ENCODE data around the gene HOXA3. TPM values are rescaled to one million over a fixed set of nuclear protein-coding genes. Genes with fewer than 3 reads are reported as not detected.

HOXA3 gene
- total RNA-seq, 1 experiment from 2014 or later: 50.5 TPM

DNA sequence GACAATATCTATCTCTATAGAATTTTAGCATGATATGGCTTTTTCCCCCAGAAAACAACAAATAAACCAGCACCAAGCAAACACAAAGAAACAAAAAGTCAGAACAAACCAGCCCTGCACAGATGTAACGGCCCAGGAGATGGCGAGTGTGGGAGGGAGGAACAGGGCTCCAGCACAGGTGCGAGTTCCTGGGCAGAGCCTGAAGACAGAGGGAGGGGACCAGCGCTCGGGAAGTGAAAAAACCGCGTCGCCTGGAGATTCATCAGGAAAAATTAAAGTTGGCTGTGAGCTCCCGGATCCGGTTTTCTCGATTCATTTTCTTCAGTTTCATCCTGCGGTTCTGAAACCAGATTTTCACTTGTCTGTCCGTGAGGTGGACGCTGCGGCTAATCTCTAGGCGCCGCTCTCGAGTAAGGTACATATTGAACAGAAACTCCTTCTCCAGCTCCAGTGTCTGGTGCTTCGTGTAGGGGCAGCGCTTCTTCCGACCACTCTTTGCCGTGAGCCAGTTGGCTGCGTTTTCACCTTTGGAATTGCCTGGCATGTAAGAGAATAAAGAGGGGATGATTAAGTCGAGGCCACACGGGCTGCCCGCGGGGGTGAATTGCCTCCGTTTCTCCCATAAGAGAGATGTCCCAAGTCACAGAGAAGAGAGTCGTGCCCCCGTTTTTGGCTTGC lies 19.4 kb upstream of the HOXA3 start:
- POLR2A ChIA-PET (ENCODE audit: unreplicated experiment): interaction anchor here (0.6 kb wide), 1 partner anchor 637 kb away, joined by 4 read pairs; no protein-coding TSS in a partner anchor
- no peak overlapping the region for H3K4me2 ChIP-seq
- H3K9me3 ChIP-seq (ENCODE audit: insufficient read depth, low read depth): no peaks in the 10 kb centered on the region
- no peaks in the 10 kb centered on the region for H3K9me2 ChIP-seq (ENCODE audit: insufficient read depth)
- H3K79me2 ChIP-seq (ENCODE audit: low read depth): no peaks in the 10 kb centered on the region
- H3K27ac ChIP-seq: no peak overlapping the region
- no peak for DNase-seq
- H2AFZ ChIP-seq: no peak overlapping the region
- no TSS peak for BruUV-seq (replicated peaks)
- H3F3A ChIP-seq (ENCODE audit: insufficient read depth, low read depth): peaks cover 21% of the 10 kb centered on the region
- intact Hi-C loops (cut with micrococcal nuclease; ENCODE audit: unreplicated experiment): no loop called here
- H3K4me3 ChIP-seq: no peak overlapping the region
- CTCF ChIA-PET: no interaction called here
- TF ChIP-seq, protein P1, sequence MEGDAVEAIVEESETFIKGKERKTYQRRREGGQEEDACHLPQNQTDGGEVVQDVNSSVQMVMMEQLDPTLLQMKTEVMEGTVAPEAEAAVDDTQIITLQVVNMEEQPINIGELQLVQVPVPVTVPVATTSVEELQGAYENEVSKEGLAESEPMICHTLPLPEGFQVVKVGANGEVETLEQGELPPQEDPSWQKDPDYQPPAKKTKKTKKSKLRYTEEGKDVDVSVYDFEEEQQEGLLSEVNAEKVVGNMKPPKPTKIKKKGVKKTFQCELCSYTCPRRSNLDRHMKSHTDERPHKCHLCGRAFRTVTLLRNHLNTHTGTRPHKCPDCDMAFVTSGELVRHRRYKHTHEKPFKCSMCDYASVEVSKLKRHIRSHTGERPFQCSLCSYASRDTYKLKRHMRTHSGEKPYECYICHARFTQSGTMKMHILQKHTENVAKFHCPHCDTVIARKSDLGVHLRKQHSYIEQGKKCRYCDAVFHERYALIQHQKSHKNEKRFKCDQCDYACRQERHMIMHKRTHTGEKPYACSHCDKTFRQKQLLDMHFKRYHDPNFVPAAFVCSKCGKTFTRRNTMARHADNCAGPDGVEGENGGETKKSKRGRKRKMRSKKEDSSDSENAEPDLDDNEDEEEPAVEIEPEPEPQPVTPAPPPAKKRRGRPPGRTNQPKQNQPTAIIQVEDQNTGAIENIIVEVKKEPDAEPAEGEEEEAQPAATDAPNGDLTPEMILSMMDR (conservative IDR thresholded peaks at IDR 0.05): no peak
- no peak for TF ChIP-seq EZH2 (IDR thresholded peaks at IDR 0.05; ENCODE audit: low read depth)
- peaks cover 20% of the 10 kb centered on the region for H3K4me1 ChIP-seq (replicated peaks; ENCODE audit: insufficient read depth)
- no peaks in the 10 kb centered on the region for H3K27me3 ChIP-seq (ENCODE audit: insufficient read depth, low read depth)
- H4K20me1 ChIP-seq (ENCODE audit: insufficient read depth): no peaks in the 10 kb centered on the region
- H3K36me3 ChIP-seq (ENCODE audit: low read depth): no peaks in the 10 kb centered on the region

DNA sequence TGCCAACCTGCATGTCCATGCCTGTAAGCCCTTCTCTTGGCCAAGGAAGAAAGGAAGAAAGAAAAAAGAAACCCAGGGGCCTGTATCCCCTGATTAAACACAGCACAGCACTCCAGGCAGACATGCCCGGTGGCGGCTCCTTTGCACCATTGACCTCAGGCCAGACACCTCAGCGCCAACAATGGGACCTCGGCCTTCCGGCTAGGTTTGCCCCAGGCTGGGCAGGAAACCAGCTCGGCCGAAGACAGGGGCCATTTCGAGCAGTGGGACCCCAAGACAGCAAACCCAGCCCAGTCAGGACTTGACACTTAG lies 18.9 kb upstream of the HOXA3 start:
- no peak for TF ChIP-seq EZH2 (IDR thresholded peaks at IDR 0.05; ENCODE audit: low read depth)
- TF ChIP-seq, protein P1 (conservative IDR thresholded peaks at IDR 0.05): no peak
- intact Hi-C loops (cut with micrococcal nuclease; ENCODE audit: unreplicated experiment): no loop called here
- Histone ChIP-seq H4K20me1 (ENCODE audit: insufficient read depth) (no peaks in the 10 kb centered on the region), H3K9me2 (ENCODE audit: insufficient read depth) (no peaks in the 10 kb centered on the region), H3K4me2 (no peak overlapping the region), H3K4me3 (no peak overlapping the region), H3F3A (ENCODE audit: insufficient read depth, low read depth) (peaks cover 21% of the 10 kb centered on the region), H3K79me2 (ENCODE audit: low read depth) (no peaks in the 10 kb centered on the region), H3K9me3 (ENCODE audit: insufficient read depth, low read depth) (no peaks in the 10 kb centered on the region), H2AFZ (no peak overlapping the region), H3K27ac (no peak overlapping the region), H3K4me1 (replicated peaks; ENCODE audit: insufficient read depth) (peaks cover 20% of the 10 kb centered on the region), H3K27me3 (ENCODE audit: insufficient read depth, low read depth) (no peaks in the 10 kb centered on the region), H3K36me3 (ENCODE audit: low read depth) (no peaks in the 10 kb centered on the region)
- ChIA-PET POLR2A (ENCODE audit: unreplicated experiment) (interaction anchor here (0.6 kb wide), 1 partner anchor 638 kb away, joined by 4 read pairs; no protein-coding TSS in a partner anchor), CTCF (no interaction called here)
- no TSS peak for BruUV-seq (replicated peaks)
- no peak for DNase-seq

DNA sequence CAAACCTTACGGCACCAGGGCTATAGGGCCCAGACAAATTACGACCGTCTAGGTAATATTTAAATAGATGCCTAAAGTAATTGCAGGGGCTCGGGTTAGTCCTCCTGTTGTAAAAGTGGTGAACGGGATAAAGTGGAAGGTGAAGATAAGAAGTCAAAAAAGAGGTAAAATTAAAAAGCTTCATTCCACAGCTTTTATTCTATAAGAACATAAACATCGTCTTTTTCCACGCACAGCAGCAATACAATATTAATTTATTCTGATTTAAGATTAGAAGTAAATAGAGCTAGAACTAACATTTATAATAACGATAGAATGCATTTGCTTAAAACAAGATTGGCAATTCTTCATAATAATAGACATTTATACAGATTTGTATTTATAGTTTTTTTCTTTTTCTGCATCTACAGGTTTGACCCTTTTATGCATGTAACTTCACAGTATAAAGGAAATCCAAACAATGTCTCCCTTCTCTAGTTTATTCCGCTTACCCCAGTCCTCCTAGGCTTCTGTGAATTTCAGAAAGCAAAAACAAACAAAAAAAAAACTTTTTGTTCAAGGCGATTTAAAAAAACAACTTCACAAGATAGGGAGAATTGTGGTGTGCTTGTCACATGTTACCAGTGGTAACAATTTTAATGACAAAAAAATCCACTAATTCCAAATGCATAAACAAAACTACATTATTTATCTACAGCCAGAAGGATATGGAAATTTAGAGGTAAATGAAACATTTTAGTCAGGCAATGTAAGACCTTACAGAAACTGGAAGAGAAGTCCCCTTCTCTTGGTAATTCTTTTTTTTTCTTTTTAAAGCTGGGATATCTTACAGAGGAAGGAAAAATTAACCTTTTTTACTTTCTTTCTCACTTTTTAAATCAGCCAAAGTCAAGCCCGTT lies 18.3 kb upstream of the HOXA3 start:
- Histone ChIP-seq H3K4me1 (replicated peaks; ENCODE audit: insufficient read depth) (peaks cover 20% of the 10 kb centered on the region), H3K4me2 (peak overlapping the region; percentile 100), H2AFZ (peak overlapping the region; percentile 94), H3K27me3 (ENCODE audit: insufficient read depth, low read depth) (no peaks in the 10 kb centered on the region), H3F3A (ENCODE audit: insufficient read depth, low read depth) (peaks cover 21% of the 10 kb centered on the region), H3K27ac (no peak overlapping the region), H3K79me2 (ENCODE audit: low read depth) (no peaks in the 10 kb centered on the region), H4K20me1 (ENCODE audit: insufficient read depth) (no peaks in the 10 kb centered on the region), H3K9me3 (ENCODE audit: insufficient read depth, low read depth) (no peaks in the 10 kb centered on the region), H3K9me2 (ENCODE audit: insufficient read depth) (no peaks in the 10 kb centered on the region), H3K36me3 (ENCODE audit: low read depth) (no peaks in the 10 kb centered on the region), H3K4me3 (peak overlapping the region; percentile 94)
- CTCF ChIA-PET: interaction anchor here (0.8 to 0.9 kb wide), 2 partner anchors 9 to 25 kb away, joined by 3 read pairs; no protein-coding TSS in a partner anchor
- intact Hi-C loops (cut with micrococcal nuclease; ENCODE audit: unreplicated experiment): no loop called here
- POLR2A ChIA-PET (ENCODE audit: unreplicated experiment): interaction anchor here (0.6 kb wide), 1 partner anchor 638 kb away, joined by 4 read pairs; no protein-coding TSS in a partner anchor
- no peak for DNase-seq
- no peak for TF ChIP-seq EZH2 (IDR thresholded peaks at IDR 0.05; ENCODE audit: low read depth)
- TF ChIP-seq, protein P1 (conservative IDR thresholded peaks at IDR 0.05): no peak
- TSS peak; percentile 45 for BruUV-seq (replicated peaks)
